ENCODE measurements around the gene IL27RA.

IL27RA gene

DNA sequence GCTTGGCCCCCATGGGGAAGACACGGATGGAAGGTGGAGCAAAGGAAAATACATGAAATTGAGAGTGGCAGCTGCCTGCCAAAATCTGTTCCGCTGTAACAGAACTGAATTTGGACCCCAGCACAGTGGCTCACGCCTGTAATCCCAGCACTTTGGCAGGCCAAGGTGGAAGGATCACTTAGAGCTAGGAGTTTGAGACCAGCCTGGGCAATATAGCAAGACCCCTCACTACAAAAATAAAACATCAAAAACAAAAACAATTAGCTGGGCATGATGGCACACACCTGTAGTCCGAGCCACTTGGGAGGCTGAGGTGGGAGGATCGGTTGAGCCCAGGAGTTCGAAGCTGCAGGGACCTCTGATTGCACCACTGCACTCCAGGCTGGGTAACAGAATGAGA lies 20.9 kb downstream of the IL27RA start:
- H3K9me3 ChIP-seq (ENCODE audit: control insufficient read depth, insufficient read depth, low read length), result no peaks in the 10 kb centered on the region
- H3K4me1 ChIP-seq (ENCODE audit: control insufficient read depth, insufficient read depth, low read length), result no peaks in the 10 kb centered on the region
- no peaks in the 10 kb centered on the region; the same call in 1 of the 2 replicates for H3K36me3 ChIP-seq (ENCODE audit: control insufficient read depth, insufficient read depth, low read length)
- no peak overlapping the region for H3K27ac ChIP-seq (ENCODE audit: low read length)
- H3K4me3 ChIP-seq (ENCODE audit: low read length), result no peak overlapping the region
- no peaks in the 10 kb centered on the region for H3K27me3 ChIP-seq (ENCODE audit: control insufficient read depth, insufficient read depth, low read length)
- no CpG with 5 or more reads among the region's 6 CpGs for WGBS (ENCODE audit: insufficient coverage, insufficient read length)
- no peak for DNase-seq (ENCODE audit: low read depth, low spot score)

DNA sequence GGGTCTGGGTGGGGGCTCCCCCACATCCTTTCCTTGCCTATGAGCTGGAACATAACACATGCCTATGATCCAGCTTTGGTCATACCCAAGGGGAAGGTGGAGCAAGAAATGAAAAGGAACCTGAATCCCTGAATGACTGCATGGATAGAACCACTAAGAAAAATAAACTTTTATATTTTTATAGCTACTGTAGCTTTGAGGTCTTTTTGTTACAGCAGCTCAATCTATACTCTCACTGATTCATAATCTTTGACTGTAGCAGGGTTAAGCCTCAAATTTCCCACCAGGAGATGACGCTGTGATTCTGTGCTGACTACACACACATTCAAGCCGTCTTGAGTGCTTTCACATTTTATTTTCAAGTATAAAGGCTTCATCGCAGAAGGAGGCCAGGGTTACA lies 21.5 kb downstream of the IL27RA start:
- no CpG with 5 or more reads among the region's 3 CpGs for WGBS (ENCODE audit: insufficient coverage, insufficient read length)
- Histone ChIP-seq H3K36me3 (ENCODE audit: control insufficient read depth, insufficient read depth, low read length) (no peaks in the 10 kb centered on the region; the same call in 1 of the 2 replicates), H3K4me3 (ENCODE audit: low read length) (no peak overlapping the region), H3K27ac (ENCODE audit: low read length) (no peak overlapping the region), H3K4me1 (ENCODE audit: control insufficient read depth, insufficient read depth, low read length) (no peaks in the 10 kb centered on the region), H3K9me3 (ENCODE audit: control insufficient read depth, insufficient read depth, low read length) (no peaks in the 10 kb centered on the region), H3K27me3 (ENCODE audit: control insufficient read depth, insufficient read depth, low read length) (no peaks in the 10 kb centered on the region)
- no peak for DNase-seq (ENCODE audit: low read depth, low spot score)

DNA sequence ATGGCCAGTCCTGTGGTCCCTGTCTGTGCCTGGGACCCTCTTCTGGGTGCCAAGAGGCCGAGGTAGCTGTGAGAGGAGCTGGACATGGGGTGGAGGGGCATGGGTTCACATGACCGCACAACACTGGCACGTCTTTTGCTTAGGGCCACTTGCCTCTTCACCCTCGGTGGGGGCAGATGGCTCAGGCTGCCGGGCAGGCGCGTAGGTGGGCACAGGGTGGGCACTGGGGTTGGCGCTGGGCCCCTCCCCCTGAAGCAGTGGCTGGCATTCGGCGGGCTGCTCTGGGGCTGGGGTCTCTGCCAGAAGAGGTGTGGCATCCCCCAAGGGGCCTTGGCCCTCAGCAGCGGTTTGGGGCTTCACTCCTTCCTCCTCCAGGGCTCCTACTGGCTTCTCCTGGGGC lies 21.9 kb downstream of the IL27RA start:
- H3K4me1 ChIP-seq (ENCODE audit: control insufficient read depth, insufficient read depth, low read length), result no peaks in the 10 kb centered on the region
- no peaks in the 10 kb centered on the region for H3K9me3 ChIP-seq (ENCODE audit: control insufficient read depth, insufficient read depth, low read length)
- no peak overlapping the region for H3K27ac ChIP-seq (ENCODE audit: low read length)
- H3K27me3 ChIP-seq (ENCODE audit: control insufficient read depth, insufficient read depth, low read length), result peaks cover 3% of the 10 kb centered on the region; the same call in 1 of the 2 replicates
- no peaks in the 10 kb centered on the region; the same call in 1 of the 2 replicates for H3K36me3 ChIP-seq (ENCODE audit: control insufficient read depth, insufficient read depth, low read length)
- WGBS (ENCODE audit: insufficient coverage, insufficient read length), result no CpG with 5 or more reads among the region's 11 CpGs
- no peak overlapping the region for H3K4me3 ChIP-seq (ENCODE audit: low read length)
- DNase-seq (ENCODE audit: low read depth, low spot score), result no peak

DNA sequence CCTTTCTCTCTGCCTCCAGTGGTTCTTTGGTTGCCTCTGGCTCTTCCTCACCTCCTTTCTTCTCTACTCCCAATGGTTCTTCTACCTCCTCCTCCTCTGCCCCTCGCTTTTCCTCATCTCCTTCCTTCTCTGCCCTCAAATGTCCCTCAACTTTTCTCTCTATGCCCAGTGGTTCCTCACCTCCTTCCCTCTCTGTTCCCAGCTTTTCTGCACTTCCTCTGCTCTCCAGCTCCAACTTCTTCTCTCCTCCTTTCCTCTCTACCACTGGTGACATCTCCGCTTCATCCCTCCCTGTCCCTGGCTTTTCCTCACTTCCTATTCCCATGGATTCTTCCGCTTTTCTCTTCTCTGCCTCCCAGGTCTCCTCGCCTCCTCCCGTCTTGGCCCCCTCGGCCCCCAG lies 22.5 kb downstream of the IL27RA start:
- no CpG with 5 or more reads among the region's 6 CpGs for WGBS (ENCODE audit: insufficient coverage, insufficient read length)
- no peak overlapping the region for H3K27ac ChIP-seq (ENCODE audit: low read length)

DNA sequence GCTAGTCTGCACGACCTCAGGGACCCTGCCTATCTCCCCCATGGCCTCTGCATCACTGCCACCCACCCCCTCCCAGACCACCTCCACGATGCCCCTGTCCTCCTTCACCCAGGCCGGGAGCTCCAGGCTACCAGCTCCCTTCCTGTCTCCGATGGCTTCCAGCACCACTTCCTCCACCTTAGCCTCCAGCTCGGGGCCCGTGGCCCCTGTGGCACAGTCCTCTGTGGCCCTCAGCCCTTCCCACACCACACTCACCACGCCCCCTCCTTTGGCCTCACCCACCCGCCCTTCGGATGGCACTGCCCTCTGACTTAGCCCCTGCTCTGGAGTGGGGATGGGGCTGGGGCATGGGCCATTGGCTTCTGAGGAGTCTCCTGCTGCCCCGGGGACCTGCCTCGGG lies 23.2 kb downstream of the IL27RA start:
- Histone ChIP-seq H3K27me3 (ENCODE audit: control insufficient read depth, insufficient read depth, low read length) (peaks cover 6% of the 10 kb centered on the region; the same call in 1 of the 2 replicates), H3K4me3 (ENCODE audit: low read length) (no peak overlapping the region), H3K36me3 (ENCODE audit: control insufficient read depth, insufficient read depth, low read length) (no peaks in the 10 kb centered on the region; the same call in 1 of the 2 replicates), H3K9me3 (ENCODE audit: control insufficient read depth, insufficient read depth, low read length) (no peaks in the 10 kb centered on the region), H3K4me1 (ENCODE audit: control insufficient read depth, insufficient read depth, low read length) (no peaks in the 10 kb centered on the region), H3K27ac (ENCODE audit: low read length) (no peak overlapping the region)
- WGBS (ENCODE audit: insufficient coverage, insufficient read length), result no CpG with 5 or more reads among the region's 11 CpGs
- no peak for DNase-seq (ENCODE audit: low read depth, low spot score)

More for the DNA sequence above, 22.5 kb downstream of the IL27RA start:
- peaks cover 6% of the 10 kb centered on the region; the same call in 1 of the 2 replicates for H3K27me3 ChIP-seq (ENCODE audit: control insufficient read depth, insufficient read depth, low read length)
- no peak for DNase-seq (ENCODE audit: low read depth, low spot score)
- H3K36me3 ChIP-seq (ENCODE audit: control insufficient read depth, insufficient read depth, low read length), result no peaks in the 10 kb centered on the region; the same call in 1 of the 2 replicates
- no peaks in the 10 kb centered on the region for H3K9me3 ChIP-seq (ENCODE audit: control insufficient read depth, insufficient read depth, low read length)
- no peak overlapping the region for H3K4me3 ChIP-seq (ENCODE audit: low read length)
- no peaks in the 10 kb centered on the region for H3K4me1 ChIP-seq (ENCODE audit: control insufficient read depth, insufficient read depth, low read length)

DNA sequence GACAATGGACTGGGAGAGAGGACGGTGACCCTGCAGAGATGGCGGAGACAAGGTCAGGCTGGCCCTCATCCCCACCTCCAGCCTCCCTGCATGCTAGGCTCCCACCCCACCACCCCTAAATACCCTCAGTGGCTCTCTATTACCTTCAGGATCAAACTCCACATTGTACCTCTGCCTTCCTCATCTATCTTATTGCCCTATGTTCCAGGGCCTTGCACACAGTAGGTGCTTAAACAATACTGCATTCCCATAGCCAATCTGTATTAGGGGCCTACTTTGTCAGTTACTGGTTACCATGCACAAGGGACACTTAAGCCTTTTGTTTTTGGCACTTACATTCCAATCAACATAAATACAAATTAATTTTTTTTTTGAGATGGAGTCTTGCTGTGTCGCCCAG lies 23.8 kb downstream of the IL27RA start:
- no peaks in the 10 kb centered on the region for H3K4me1 ChIP-seq (ENCODE audit: control insufficient read depth, insufficient read depth, low read length)
- H3K27me3 ChIP-seq (ENCODE audit: control insufficient read depth, insufficient read depth, low read length), result peaks cover 6% of the 10 kb centered on the region; the same call in 1 of the 2 replicates
- H3K4me3 ChIP-seq (ENCODE audit: low read length), result no peak overlapping the region
- no peaks in the 10 kb centered on the region for H3K9me3 ChIP-seq (ENCODE audit: control insufficient read depth, insufficient read depth, low read length)
- WGBS (ENCODE audit: insufficient coverage, insufficient read length), result no CpG with 5 or more reads among the region's 3 CpGs
- H3K36me3 ChIP-seq (ENCODE audit: control insufficient read depth, insufficient read depth, low read length), result no peaks in the 10 kb centered on the region; the same call in 1 of the 2 replicates
- no peak overlapping the region for H3K27ac ChIP-seq (ENCODE audit: low read length)
- DNase-seq (ENCODE audit: low read depth, low spot score), result no peak

DNA sequence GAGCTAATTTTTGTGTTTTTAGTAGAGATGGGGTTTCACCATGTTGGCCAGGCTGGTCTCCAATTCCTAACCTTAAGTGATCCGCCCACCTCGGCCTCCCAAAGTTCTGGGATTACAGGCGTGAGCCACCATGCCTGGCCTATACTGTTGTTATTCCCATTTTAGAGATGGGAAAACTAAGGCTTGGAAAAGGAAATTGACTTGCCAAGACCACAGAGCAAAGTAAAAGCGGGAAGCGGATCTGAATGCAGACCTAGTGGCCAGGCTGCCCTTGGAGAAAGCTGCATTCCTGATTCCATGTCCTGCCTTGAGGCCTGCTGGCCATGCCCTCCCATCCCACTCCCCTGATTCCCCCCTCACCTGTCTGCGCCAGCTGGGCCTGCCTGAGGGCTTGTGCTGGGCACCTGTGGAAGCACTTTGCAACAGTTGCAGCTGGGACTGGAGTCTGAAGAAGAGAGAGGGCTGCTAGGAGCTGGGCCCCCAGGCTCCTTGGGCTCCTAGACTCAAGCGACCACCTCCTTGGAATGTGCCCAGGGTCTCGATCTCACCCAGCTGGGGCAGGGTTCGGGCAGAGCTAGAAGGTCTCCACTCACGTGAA lies 24.6 kb downstream of the IL27RA start:
- Histone ChIP-seq H3K27ac (ENCODE audit: low read length) (no peak overlapping the region), H3K4me3 (ENCODE audit: low read length) (no peak overlapping the region), H3K4me1 (ENCODE audit: control insufficient read depth, insufficient read depth, low read length) (no peaks in the 10 kb centered on the region), H3K36me3 (ENCODE audit: control insufficient read depth, insufficient read depth, low read length) (no peaks in the 10 kb centered on the region), H3K9me3 (ENCODE audit: control insufficient read depth, insufficient read depth, low read length) (no peaks in the 10 kb centered on the region), H3K27me3 (ENCODE audit: control insufficient read depth, insufficient read depth, low read length) (peaks cover 6% of the 10 kb centered on the region; the same call in 1 of the 2 replicates)
- DNase-seq (ENCODE audit: low read depth, low spot score), result no peak
- no CpG with 5 or more reads among the region's 10 CpGs for WGBS (ENCODE audit: insufficient coverage, insufficient read length)

DNA sequence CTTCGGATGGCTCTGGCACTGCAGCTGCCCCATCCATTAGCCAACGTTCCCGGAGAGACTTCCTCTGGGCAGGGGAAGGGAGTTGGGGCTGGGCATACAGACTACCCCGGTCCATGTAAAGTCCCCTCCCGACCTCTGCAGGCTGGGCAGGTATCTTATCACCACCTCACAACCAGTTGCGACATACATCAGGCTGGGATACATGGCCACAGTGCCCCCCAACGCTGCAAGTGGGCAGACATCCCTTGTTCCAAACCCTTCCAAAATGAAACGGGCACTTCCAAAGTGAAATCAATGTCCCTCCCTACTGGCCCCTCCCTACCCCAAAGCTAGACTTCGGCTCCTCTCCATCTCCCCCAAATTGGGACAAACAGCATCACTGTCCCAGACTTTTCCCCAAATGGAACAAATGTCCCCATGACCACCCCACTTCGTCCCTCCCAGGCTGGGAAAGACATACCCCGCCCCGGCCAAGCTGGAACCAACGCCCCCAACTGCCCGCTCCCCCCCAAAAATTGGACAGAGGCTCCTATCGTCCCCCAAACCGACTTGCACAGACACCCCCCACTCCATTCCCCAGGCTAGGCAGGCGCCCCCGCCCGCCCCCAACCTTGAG lies 25.3 kb downstream of the IL27RA start:
- WGBS (ENCODE audit: insufficient coverage, insufficient read length), result no CpG with 5 or more reads among the region's 19 CpGs
- Histone ChIP-seq H3K4me3 (ENCODE audit: low read length) (peak overlapping the region; percentile 61; the same call in 1 of the 2 replicates), H3K36me3 (ENCODE audit: control insufficient read depth, insufficient read depth, low read length) (no peaks in the 10 kb centered on the region), H3K27me3 (ENCODE audit: control insufficient read depth, insufficient read depth, low read length) (peaks cover 6% of the 10 kb centered on the region; the same call in 1 of the 2 replicates), H3K27ac (ENCODE audit: low read length) (no peak overlapping the region), H3K9me3 (ENCODE audit: control insufficient read depth, insufficient read depth, low read length) (no peaks in the 10 kb centered on the region), H3K4me1 (ENCODE audit: control insufficient read depth, insufficient read depth, low read length) (peaks cover 2% of the 10 kb centered on the region; the same call in 1 of the 2 replicates)
- no peak for DNase-seq (ENCODE audit: low read depth, low spot score)

DNA sequence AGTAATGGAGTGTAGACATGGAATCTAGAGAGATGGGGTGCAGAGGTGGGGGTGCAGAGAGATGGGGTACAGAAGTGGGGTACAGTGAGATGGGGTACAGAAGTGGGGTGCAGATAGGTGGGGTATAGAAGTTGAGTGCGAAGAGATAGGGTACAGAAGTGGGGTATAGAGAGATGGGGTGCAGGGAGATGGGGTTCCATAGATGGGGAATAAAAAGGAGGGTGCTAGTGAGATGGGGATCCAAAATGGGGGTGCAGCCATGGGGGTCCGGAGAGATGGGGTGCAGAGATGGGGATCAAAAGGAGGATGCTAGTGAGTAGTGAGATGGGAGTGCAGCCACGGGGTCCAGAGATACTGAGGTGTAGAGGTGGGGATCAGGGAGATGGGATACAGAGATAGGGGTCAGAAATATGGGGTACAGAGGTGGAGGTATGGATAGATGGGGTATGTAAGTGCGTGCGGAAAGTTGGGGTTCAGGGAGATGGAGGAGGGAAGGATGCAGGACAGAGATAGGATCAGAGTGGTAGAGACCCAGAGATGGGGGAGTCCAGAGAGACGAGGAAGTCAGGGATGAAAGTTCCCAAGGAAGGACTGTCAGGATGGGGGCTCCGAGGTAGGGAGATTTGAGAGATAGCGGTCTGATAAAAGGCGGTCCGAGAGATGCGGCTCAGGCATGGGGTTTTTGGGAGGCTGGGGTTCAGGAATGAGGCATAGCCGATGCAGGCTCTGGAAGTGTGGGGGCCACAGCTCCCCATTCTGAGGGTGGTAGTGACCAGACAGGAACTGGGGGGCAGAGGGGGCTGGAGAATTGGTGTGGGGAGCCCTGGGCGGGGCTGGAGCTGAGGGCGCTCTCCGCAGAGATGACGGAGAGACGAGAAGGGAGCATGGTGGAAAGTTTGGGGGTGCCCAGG lies 26.9 kb downstream of the IL27RA start:
- peak overlapping the region; percentile 61; the same call in 1 of the 2 replicates for H3K4me3 ChIP-seq (ENCODE audit: low read length)
- DNase-seq (ENCODE audit: low read depth, low spot score), result no peak

DNA sequence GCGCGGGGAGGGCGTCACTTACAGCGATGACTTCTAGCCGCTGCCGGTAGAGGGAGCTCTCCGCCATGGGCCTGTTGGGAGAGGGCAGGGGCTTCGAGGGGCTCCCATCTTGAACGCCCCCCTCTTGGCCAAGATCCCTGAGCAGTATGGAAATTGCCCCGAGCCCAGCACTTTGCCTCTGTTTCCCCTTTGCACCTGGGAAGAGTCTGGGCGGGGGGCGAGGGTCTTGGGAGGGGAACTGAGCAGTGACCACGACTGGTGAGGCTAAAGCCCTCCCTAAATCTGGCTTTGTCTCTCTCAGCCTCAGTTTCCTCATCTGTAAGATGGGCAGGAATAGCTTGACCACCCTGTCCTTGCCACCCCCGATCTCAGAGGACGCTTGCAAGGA lies 27.5 kb downstream of the IL27RA start:
- peaks cover 6% of the 10 kb centered on the region; the same call in 1 of the 2 replicates for H3K27me3 ChIP-seq (ENCODE audit: control insufficient read depth, insufficient read depth, low read length)
- H3K4me1 ChIP-seq (ENCODE audit: control insufficient read depth, insufficient read depth, low read length), result peaks cover 2% of the 10 kb centered on the region; the same call in 1 of the 2 replicates

More for the DNA sequence above, 26.9 kb downstream of the IL27RA start:
- WGBS (ENCODE audit: insufficient coverage, insufficient read length), result 100% methylated on average over 3 of the region's 17 CpGs
- H3K36me3 ChIP-seq (ENCODE audit: control insufficient read depth, insufficient read depth, low read length), result no peaks in the 10 kb centered on the region
- H3K4me1 ChIP-seq (ENCODE audit: control insufficient read depth, insufficient read depth, low read length), result peaks cover 2% of the 10 kb centered on the region; the same call in 1 of the 2 replicates
- H3K27ac ChIP-seq (ENCODE audit: low read length), result no peak overlapping the region
- peaks cover 6% of the 10 kb centered on the region; the same call in 1 of the 2 replicates for H3K27me3 ChIP-seq (ENCODE audit: control insufficient read depth, insufficient read depth, low read length)
- no peaks in the 10 kb centered on the region for H3K9me3 ChIP-seq (ENCODE audit: control insufficient read depth, insufficient read depth, low read length)

More for the DNA sequence above, 27.5 kb downstream of the IL27RA start:
- no CpG with 5 or more reads among the region's 15 CpGs for WGBS (ENCODE audit: insufficient coverage, insufficient read length)
- Histone ChIP-seq H3K9me3 (ENCODE audit: control insufficient read depth, insufficient read depth, low read length) (no peaks in the 10 kb centered on the region), H3K27ac (ENCODE audit: low read length) (no peak overlapping the region), H3K4me3 (ENCODE audit: low read length) (no peak overlapping the region), H3K36me3 (ENCODE audit: control insufficient read depth, insufficient read depth, low read length) (no peaks in the 10 kb centered on the region)
- DNase-seq (ENCODE audit: low read depth, low spot score), result no peak
